HAP-1 (cell line): ENCODE measurements around the gene S100A1.

Source experiments
- DNase-seq, 2 experiments: peaks; one replicate each; pipeline ENCODE4 v3.0.0-alpha.2; 2016 to 2020; ENCODE audit warnings: low spot score in 2 of 2
- H3K27me3 ChIP-seq: fragments of 250-450 bp; sonication (Bioruptor Pico); 2 replicates; pipeline ENCODE4 v1.5.1; 2020; ENCODE audit warnings: low read depth, mild to moderate bottlenecking, moderate library complexity
- H3K36me3 ChIP-seq: fragments of 250-450 bp; sonication (Bioruptor Pico); replicated peaks from 2 replicates; pipeline ENCODE4 v1.5.1; 2020; ENCODE audit warnings: mild to moderate bottlenecking
- H3K4me1 ChIP-seq: fragments of 250-450 bp; sonication (Bioruptor Pico); 2 replicates; pipeline ENCODE4 v1.5.1; 2020; ENCODE audit warnings: mild to moderate bottlenecking
- H3K4me3 ChIP-seq: fragments of 250-450 bp; sonication (Bioruptor Pico); 2 replicates; pipeline ENCODE4 v1.5.1; 2020; ENCODE audit warnings: mild to moderate bottlenecking, moderate library complexity
- H3K9me3 ChIP-seq: fragments of 250-450 bp; sonication (Bioruptor Pico); 2 replicates; pipeline ENCODE4 v1.5.1; 2020; ENCODE audit warnings: mild to moderate bottlenecking, moderate library complexity
- in situ Hi-C: fragments of 300-500 bp; cut with MboI; formaldehyde crosslinking; loops from 3 replicates; pipeline ENCODE4 v1.14.3; 2020; ENCODE audit warnings: low sequenced_read_pairs, inconsistent platforms, mixed read lengths

The S100A1 gene

DNA sequence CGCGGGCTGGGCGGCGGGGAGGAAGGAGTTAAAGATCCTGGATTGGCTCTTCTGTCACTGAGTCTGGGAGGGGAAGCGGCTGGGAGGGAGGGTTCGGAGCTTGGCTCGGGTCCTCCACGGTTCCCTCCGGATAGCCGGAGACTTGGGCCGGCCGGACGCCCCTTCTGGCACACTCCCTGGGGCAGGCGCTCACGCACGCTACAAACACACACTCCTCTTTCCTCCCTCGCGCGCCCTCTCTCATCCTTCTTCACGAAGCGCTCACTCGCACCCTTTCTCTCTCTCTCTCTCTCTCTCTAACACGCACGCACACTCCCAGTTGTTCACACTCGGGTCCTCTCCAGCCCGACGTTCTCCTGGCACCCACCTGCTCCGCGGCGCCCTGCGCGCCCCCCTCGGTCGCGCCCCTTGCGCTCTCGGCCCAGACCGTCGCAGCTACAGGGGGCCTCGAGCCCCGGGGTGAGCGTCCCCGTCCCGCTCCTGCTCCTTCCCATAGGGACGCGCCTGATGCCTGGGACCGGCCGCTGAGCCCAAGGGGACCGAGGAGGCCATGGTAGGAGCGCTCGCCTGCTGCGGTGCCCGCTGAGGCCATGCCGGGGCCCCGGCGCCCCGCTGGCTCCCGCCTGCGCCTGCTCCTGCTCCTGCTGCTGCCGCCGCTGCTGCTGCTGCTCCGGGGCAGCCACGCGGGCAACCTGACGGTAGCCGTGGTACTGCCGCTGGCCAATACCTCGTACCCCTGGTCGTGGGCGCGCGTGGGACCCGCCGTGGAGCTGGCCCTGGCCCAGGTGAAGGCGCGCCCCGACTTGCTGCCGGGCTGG lies 50.5 kb downstream of the S100A1 start, which contains the start of gene NPR1:
Gene NPR1 (plus strand): TSS at position 170 of the 818 bp plus-strand sequence. CDS start 421 bp downstream, at position 591.
- Histone ChIP-seq H3K4me3 (no peak within 1 kb of the TSS), H3K9me3 (no peaks in the 10 kb centered on the region), H3K36me3 (no peaks in the 10 kb centered on the region), H3K27me3 (peaks cover 2% of the 10 kb centered on the region), H3K4me1 (no peaks in the 10 kb centered on the region)
- DNase-seq = no peak
- in situ Hi-C loops = loop anchor here (5.0 to 10.0 kb wide), 3 partner anchors 66 to 309 kb away; partner anchors contain the start of gene RAB13

DNA sequence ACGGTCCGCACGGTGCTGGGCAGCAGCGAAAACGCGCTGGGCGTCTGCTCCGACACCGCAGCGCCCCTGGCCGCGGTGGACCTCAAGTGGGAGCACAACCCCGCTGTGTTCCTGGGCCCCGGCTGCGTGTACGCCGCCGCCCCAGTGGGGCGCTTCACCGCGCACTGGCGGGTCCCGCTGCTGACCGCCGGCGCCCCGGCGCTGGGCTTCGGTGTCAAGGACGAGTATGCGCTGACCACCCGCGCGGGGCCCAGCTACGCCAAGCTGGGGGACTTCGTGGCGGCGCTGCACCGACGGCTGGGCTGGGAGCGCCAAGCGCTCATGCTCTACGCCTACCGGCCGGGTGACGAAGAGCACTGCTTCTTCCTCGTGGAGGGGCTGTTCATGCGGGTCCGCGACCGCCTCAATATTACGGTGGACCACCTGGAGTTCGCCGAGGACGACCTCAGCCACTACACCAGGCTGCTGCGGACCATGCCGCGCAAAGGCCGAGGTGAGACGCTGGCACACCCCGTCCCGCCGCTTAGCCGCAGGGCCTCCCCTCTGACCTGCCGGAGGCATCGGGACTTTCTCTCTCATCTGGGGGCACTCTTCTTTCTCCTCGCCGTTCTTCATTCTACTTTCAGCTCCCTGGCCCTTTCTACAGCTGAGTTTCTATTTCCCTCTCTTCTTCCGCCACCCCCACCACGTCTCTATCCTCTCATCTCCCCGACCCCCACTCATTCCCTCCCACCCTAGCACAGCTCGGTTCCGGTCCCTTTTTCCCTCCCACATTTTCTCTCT lies 51.3 kb downstream of the S100A1 start:
- H3K9me3 ChIP-seq = no peaks in the 10 kb centered on the region
- peaks cover 2% of the 10 kb centered on the region for H3K27me3 ChIP-seq
- in situ Hi-C loops = loop anchor here (5.0 to 10.0 kb wide), 3 partner anchors 65 to 308 kb away; partner anchors contain the start of gene RAB13
- no peaks in the 10 kb centered on the region for H3K4me1 ChIP-seq
- H3K4me3 ChIP-seq = no peak overlapping the region
- no peak for DNase-seq
- no peaks in the 10 kb centered on the region for H3K36me3 ChIP-seq

DNA sequence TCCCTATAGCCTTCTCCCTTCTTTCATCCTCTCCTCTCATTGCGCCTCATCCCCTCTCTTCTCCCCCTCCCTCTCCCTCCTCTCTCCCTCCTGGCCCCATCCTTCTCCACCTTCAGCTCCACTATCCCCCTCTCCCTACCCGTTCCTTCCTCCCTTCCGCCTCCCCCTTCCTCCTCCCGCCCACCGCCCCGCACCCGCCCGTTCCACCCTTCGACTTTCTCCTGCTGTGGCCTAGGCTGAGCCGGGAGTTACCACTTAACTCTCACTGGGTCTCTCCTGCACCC lies 51.8 kb downstream of the S100A1 start:
- H3K4me1 ChIP-seq = no peaks in the 10 kb centered on the region
- H3K27me3 ChIP-seq = peaks cover 2% of the 10 kb centered on the region
- no peak overlapping the region for H3K4me3 ChIP-seq
- DNase-seq = no peak
- no peaks in the 10 kb centered on the region for H3K36me3 ChIP-seq
- no peaks in the 10 kb centered on the region for H3K9me3 ChIP-seq
- in situ Hi-C loops = no loop called here
